GM18526 (cell line): ENCODE results near the gene RPTOR.

Source experiments
- POLR2A ChIP-seq: IDR thresholded peaks from 3 replicates; pipeline ENCODE4 v1.6.1; 2011; ENCODE audit not compliant: insufficient read length; ENCODE audit errors: extremely low read depth

RPTOR gene

GRCh38 chr17:80854220-80854619, 309.6 kb downstream of the RPTOR start:
- no peak for TF ChIP-seq POLR2A

GRCh38 chr17:80855196-80855947, 310.7 kb downstream of the RPTOR start:
- no peak for TF ChIP-seq POLR2A

DNA sequence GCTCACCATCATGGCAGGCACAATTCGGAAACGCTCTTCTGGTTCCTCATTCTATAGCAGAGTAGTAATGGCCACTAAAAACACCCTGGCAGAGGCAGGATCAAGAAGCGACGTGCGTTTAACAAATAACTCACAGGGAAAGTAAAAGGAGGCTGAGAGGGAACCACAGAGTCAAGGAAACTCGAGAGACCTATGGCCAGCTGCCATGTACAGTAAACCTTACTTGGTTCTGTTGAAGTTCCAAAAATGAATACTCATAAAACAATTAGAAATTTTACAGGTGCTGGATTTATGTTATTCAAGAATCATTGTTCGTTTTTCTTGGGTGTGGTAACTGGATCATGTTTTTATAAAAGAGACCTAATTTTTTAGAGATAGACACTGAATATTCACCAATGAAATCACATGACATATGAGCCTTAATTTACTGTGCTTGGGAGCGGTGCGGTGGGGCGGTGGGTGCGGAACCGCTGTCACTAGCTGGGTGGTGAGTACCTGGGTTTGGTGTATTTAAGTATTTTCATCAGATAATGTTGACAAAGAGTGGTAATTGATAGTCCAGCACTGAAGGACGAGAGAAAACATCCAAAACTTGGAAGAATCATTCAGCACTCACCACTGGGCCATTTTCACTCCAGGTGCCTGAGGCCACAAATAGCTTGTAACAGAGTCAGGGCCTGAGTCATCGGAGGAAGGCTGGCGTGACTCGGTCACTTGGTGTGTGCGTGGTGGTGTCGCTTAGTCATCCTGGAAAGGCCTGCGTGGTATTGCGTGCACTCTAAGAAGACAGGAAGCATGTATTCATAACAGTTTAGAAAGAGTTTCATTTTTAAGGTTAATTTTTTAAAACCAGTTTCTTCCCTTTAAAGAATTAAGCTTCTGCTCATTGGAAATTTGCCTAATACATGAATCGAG, 311.6 kb downstream of the RPTOR start:
- no peak for TF ChIP-seq POLR2A

- TF ChIP-seq POLR2A, result no peak
These were observed 312.5 kb downstream of the RPTOR start for GRCh38 chr17:80856863-80857755.

DNA sequence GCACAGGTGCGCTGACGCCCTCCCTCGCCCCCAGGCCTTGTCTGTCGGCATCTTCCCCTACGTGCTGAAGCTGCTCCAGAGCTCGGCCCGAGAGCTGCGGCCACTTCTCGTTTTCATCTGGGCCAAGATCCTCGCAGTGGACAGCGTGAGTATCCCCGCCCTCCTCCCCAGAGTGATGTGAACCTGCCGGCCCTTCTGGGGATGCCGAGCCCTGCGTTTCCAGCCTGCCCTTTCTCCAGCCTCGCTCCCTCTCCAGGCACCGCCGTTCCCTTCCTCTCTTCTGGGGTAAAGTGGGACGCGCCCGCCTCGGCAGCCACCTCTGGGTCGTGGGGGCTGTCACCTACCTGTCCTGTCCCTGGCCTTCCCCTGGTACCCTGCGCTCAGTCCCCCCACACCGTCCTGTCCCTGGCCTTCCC, 313.1 kb downstream of the RPTOR start:
- TF ChIP-seq POLR2A, result no peak

DNA sequence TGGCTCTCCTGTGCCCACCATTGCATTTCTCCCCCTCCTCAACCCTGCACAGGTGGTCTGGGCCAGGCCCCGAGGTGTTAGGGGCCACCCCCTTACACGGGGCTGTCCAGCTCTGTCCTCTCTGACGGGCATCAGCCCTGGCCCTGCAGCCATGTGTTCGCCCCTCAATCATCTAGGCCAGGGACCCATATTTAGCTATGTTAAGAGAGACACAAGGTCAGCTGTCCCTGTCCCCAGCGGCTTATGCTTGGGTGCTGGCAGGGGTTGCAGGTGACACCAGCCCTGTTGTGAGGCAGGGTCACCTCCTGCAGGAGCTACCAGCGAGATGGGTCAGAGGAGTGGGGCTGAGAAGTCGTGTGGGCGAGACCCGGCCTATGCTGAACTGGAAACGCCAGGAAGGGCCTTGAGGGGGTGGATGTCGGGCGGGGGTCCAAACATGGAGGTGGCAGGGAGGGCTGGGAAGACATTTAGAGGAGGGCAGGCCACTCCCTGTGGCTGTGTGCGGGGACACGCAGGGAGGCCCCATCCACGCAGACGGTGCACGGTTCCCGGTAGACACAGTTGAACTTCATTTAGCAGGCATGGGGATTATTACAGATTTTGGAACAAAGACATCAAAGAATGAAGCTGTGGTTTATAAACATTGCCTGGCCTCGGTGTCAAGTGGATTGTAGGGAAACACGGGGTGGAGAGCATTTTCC, 313.8 kb downstream of the RPTOR start:
- no peak for TF ChIP-seq POLR2A

DNA sequence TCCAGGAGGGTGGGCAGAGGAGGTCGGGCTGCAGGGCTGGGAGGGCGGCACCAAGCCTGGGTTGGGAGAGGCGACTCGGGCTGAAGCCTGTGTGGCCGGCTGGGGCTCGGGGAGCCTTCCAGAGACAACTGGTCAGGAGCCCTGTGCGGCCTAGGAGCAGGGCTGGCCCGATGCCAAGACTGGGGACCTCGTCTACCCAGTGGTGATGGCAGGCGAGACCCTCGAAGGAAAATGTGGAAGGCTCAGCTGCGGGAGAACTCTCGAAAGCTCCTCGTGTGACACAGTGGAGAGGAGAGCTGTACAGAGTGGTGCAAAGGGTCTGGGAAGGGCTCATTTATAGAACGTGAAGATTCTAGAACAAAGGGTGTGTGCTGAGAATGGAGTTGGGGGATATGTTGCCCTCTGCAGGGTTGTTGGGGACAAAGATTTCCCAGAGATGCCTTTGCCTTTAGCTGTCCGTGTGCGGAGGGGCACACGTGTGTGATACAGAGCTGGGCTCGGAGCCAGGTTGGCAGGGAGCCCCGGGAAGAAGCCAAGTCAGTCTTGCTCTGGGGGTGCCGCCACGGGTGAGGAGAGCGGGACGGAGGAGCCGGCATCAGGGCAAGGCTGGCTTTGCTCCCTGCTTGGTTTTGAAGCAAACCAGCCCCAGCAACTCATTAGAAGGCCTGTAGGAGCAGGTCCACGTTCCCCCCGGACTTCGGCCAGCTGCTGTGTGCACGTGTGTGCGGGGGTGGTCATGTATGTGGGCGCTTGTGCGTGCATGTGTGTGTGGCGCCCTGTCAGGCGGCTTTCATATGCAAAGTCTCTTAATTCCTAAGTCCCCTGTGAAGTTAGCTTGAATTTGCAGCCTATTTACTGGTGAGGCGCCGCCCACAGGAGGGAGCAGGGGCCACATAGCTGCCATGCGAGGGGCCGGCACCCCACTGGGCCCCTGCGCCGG, 314.6 kb downstream of the RPTOR start:
- TF ChIP-seq POLR2A, result no peak

- no peak for TF ChIP-seq POLR2A
These were observed 315.5 kb downstream of the RPTOR start for GRCh38 chr17:80860101-80860671.

DNA sequence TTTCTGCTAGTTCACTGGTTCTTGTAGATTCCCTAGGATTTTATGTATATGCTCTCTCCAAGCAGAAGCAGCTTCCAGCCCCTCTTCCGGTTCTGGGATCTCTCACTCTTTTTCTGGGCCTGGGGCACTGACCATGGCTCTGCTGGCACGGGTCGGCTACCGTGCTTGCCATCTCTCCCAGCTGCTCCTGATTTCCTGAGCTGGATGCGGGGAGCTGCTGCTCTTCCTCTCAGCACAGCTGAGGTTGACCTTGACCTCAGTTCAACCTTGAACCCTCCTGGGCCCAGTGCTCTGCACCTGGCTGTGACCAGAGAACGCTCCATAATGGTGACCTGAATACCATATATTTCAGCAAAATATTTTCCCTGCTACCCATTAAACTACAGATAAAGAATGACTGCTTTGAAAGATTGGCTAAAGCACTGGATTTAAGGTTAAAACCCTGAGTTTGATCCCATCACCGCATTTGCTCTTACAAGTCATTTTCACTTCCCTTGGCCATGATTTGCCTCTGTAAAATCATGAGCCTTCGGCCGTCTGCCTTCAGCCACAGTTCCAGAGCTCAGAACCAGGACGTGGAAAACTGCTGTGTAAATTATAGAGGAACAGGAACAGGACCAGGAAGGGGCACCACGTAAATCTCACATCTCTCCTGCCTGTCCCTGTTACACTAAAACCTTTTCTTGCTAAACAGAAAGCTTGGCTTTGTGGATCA, 316.2 kb downstream of the RPTOR start:
- TF ChIP-seq POLR2A, result no peak

DNA sequence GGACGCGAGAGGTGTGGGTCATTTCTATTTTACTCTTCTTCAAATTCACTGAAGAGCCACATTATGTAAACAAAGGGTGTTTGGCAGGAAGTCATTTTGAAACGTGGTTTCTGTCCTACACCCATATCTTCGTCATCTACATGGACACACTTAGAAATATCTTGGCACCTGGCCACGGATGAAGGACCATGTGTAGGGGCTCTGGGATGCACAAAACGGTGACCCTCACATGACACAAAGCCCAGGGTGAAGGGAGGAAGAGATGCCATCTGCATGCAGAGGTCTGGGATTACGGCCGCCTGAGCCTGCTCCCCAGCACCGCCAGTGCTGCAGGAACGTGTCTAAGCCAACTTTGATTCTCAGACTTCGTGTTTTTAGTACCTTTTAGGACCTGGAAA, 316.8 kb downstream of the RPTOR start:
- no peak for TF ChIP-seq POLR2A

DNA sequence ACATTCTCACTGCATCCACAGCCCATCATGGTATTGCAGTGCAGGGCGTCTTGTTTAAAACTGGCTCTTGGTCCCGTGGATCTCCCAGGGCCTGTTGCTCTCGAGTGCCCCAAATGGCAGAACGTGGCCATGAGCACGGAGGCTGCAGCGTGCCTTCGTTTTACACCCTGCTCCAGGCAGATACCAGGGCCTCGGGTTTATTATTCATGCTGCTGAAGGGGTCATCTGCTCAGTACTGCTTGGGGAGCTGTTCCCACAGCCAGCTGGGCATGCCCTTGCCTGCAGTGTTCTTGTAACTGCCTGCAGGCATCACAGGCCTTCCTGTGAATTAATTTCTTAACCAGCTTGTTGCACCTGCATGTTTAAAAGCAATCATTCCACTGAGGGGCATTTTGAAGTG, 317.3 kb downstream of the RPTOR start:
- no peak for TF ChIP-seq POLR2A

GRCh38 chr17:80862481-80862961, 317.9 kb downstream of the RPTOR start:
- no peak for TF ChIP-seq POLR2A
